Bronchial epithelial cell (primary cell): ENCODE measurements around the gene PARS2. TPM values are rescaled to one million over a fixed set of nuclear protein-coding genes. Genes with fewer than 3 reads are reported as not detected.
A peak's percentile ranks its signal among the peaks of the same experiment; 100 is the strongest.

Experiments
- DNase-seq: peaks from one replicate; pipeline ENCODE4 v3.0.0-alpha.2; 2010; ENCODE audit warnings: low read depth
- FAIRE-seq: peaks from 2 replicates; lab custom pipeline; 2011; peaks lifted over from hg19 to GRCh38; lab: Jason Lieb, UNC
- H3K27me3 ChIP-seq: 2 replicates; pipeline ENCODE4 v1.5.1; 2011; ENCODE audit warnings: low read length; ENCODE audit not compliant: control insufficient read depth, insufficient read depth
- H3K36me3 ChIP-seq: 2 replicates; pipeline ENCODE4 v1.5.1; 2011; ENCODE audit warnings: low read length; ENCODE audit not compliant: control insufficient read depth, insufficient read depth
- H3K4me3 ChIP-seq: 2 replicates; pipeline ENCODE4 v1.5.1; 2011; ENCODE audit warnings: mild to moderate bottlenecking, low read depth, low read length, control low read depth
- total RNA-seq: library from RNA; depleted of rRNA; stranded (reverse); fragments of >200 nt; gene quantifications from 2 replicates; pipeline ENCODE4 v1.2.1, GENCODE V29; 2014
- TF ChIP-seq, protein P1 (sequence below): IDR thresholded peaks from 2 replicates; pipeline ENCODE4 v1.5.1; 2011; ENCODE audit warnings: mild to moderate bottlenecking, moderate library complexity, low read length, control low read depth, inconsistent platforms; ENCODE audit not compliant: insufficient read depth, severe bottlenecking

Gene PARS2
- total RNA-seq, 1 donor from 2014 or later = 5.3 TPM

DNA sequence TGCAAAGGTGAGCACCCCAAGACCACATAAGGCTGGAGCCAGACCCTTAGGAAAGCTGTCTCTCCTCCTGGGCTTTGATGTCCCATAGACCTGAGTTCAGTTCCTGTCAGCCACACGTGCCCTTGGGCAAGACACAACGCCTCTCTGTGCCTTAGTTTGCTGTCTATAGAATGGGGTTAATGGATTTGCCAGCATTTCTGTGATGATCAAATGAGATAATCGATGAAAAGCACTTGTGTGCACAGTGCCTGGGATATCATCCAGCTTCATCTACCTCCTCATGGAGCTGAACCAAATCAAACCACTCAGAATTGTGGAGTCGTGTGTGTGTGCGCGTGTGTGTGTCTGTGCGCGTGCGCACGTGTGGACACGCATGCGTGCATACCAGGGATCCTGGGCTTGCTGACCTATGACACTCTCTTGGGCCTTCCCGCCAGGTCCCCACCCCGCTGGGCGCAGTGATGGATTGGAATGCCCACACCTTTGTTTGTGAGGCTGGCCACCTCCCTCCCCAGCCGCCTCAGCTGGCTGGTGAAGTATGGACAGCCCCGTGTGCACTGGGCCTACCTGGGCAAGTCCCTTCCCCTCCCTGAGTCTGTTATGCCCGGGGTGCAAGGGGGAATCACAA is 31.6 kb upstream of the PARS2 start:
- TF ChIP-seq, protein P1, sequence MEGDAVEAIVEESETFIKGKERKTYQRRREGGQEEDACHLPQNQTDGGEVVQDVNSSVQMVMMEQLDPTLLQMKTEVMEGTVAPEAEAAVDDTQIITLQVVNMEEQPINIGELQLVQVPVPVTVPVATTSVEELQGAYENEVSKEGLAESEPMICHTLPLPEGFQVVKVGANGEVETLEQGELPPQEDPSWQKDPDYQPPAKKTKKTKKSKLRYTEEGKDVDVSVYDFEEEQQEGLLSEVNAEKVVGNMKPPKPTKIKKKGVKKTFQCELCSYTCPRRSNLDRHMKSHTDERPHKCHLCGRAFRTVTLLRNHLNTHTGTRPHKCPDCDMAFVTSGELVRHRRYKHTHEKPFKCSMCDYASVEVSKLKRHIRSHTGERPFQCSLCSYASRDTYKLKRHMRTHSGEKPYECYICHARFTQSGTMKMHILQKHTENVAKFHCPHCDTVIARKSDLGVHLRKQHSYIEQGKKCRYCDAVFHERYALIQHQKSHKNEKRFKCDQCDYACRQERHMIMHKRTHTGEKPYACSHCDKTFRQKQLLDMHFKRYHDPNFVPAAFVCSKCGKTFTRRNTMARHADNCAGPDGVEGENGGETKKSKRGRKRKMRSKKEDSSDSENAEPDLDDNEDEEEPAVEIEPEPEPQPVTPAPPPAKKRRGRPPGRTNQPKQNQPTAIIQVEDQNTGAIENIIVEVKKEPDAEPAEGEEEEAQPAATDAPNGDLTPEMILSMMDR = no peak
- Histone ChIP-seq H3K4me3 (no peak overlapping the region), H3K27me3 (no peaks in the 10 kb centered on the region), H3K36me3 (no peaks in the 10 kb centered on the region)
- DNase-seq (no peak), FAIRE-seq (no peak)

DNA sequence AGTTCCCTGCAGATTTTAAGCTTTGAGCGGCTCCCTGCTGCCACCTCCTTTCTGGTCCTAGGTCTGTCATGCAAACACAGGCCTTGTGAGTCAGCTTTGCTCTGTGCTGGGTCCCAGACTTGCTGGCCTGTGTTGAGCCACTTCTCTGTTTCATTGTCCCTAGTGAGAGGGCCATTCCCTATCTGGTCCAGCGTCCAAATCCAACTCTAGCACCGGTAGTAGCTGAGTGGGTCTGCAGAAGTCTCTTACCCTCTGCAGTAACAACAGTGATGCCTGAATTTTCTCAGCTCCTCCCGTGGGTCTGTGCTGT is 31.0 kb upstream of the PARS2 start:
- H3K27me3 ChIP-seq = no peaks in the 10 kb centered on the region
- DNase-seq (no peak), FAIRE-seq (no peak)
- H3K4me3 ChIP-seq = no peak overlapping the region
- TF ChIP-seq, protein P1 = no peak
- no peaks in the 10 kb centered on the region for H3K36me3 ChIP-seq

DNA sequence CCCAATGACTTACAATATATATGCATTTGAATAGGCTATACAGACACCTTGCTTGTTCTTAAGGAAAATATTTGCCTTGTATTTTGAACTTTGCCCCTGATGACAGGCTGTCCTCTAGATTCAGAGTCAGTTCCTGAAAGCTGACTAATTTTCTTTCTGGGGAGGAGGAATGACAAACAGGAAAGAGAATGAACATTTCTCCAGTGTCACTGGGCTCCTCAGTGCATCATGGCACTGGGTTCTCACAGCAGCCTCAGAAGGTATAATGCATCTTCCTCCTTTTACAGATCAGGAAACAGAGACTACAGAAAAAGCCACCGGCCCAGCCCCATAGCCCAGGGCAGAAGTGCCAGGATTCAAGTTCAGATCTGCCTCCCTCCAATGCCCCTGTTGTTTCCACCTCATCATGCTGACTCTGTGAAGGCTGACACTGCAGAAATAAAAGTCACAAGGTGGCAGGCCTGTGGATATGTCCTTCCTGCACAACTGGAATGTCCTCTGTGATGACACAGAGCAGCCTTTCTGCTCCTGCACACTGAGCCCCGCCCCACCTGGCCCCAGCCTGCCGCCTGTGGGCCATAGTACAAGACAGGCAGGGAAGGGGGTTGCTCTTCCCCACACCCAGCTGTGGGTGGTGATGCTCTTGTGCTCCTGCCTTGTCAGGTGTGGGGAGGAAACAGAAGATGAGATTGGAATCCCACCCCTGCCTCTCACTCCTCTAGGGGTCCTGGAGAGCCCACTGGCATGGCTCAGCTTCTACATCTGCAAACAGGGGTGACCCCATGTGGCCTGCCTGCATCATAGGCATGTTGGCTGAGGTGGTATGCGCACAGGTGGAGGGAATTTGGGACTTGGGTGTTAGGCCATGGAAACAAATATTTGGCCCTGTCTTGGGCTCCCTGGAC is 30.4 kb upstream of the PARS2 start:
- TF ChIP-seq, protein P1 = no peak
- Histone ChIP-seq H3K27me3 (no peaks in the 10 kb centered on the region), H3K4me3 (no peak overlapping the region), H3K36me3 (no peaks in the 10 kb centered on the region)
- FAIRE-seq (peak; percentile 86), DNase-seq (peak; percentile 68)

DNA sequence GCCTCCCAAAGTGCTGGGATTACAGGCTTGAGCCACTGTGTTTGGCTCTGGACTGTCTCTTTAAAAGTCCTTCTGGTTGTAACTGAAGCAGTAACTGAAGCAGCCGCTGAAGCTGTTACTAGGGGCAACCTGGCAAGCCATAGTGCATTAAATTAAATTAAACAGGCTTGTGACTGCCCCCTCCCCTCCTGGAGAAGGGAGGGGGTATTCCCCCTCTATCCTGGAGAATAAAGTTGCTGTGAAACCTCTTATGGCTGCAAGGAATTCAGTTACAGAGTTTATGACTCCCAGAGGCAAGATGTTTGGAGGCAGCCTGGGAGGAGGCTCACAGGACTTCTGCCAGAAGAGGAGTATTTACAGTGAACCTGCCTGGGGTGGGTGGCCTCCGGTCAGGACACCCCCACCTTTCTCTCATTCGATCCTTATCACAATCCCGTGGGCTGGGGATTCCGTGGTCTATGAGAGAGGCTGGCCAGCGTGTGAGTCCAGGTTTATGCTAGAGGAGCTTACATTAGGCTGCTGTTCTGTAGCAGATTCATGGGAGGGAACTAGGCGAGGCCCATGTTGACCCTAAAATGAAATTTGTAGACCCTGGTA is 28.5 kb upstream of the PARS2 start:
- H3K4me3 ChIP-seq = no peak overlapping the region
- H3K36me3 ChIP-seq = no peaks in the 10 kb centered on the region
- DNase-seq = no peak
- no peak for FAIRE-seq
- no peaks in the 10 kb centered on the region for H3K27me3 ChIP-seq
- TF ChIP-seq, protein P1 = no peak

DNA sequence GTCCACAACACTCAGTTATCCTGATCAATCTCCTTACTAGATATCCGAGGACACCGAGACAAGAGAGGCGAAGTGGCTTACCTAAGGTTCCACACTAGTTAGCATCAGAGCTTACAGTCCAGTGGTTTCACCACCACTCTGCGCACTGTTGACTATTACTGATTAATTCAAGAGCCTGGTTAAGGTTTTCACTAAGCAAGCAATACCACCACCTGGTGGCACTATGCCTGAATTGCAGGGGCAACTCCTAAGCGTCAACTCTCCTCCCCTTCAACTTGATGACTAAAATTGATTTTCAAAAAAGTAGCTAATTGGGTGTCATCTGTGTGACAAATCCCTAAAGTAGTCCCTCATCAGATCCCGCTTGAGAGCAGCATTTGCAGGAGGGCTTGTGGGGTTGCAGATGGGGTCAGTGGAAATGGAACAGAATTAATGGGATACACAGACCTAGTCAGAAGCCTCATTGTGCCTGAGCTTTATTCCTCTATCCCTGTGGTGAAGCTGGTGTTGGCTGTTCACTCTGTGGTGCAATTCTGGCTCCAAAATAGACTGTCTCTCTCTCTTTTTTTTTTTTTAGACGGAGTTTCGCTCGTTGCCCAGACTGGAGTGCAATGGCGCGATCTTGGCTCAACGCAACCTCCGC is 27.7 kb upstream of the PARS2 start:
- no peaks in the 10 kb centered on the region for H3K36me3 ChIP-seq
- FAIRE-seq = peak; percentile 52
- no peaks in the 10 kb centered on the region for H3K27me3 ChIP-seq
- no peak overlapping the region for H3K4me3 ChIP-seq
- TF ChIP-seq, protein P1 = peak; percentile 56
- DNase-seq = no peak
